SU-DHL-6 (cell line): ENCODE results near the gene ZBTB7A.

Experiments
- CTCF ChIP-seq: fragments of 200-600 bp; sonication (generic); IDR thresholded peaks from one replicate; pipeline ENCODE4 v1.5.1; 2017; ENCODE audit warnings: antibody characterized with exemption, mild to moderate bottlenecking, low read length, moderate library complexity; ENCODE audit not compliant: insufficient read depth, poor library complexity, severe bottlenecking
- EZH2phosphoT487 ChIP-seq: fragments of 200-600 bp; sonication (generic), shearing (Covaris generic); conservative IDR thresholded peaks from 2 replicates; pipeline ENCODE4 v1.6.1; 2018; ENCODE audit warnings: mild to moderate bottlenecking, antibody characterized with exemption, low read length, moderate library complexity, mixed read lengths

DNA sequence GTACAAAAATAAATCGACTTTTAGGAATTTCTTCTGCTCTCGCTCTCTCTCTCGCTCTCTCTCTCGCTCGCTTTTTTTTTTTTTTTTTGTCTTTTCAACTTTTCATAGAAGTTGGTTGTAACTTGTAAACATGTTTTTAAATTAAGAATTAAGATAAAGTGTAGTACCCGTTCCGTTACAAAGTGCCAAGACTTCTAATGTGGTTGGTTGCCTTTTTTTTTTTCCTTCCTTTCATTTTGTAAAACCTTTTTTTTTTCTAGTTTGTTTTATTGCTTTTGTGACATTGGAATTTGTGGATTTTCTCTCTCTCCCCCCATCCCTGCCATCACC, 20.4 kb downstream of the ZBTB7A start:
- TF ChIP-seq CTCF (no peak), EZH2phosphoT487 (no peak)
